HL-60 (cell line): ENCODE measurements around the gene CMIP.

Experiments used
- DNase-seq, 2 experiments: peaks; one replicate each; pipeline ENCODE4 v3.0.0-alpha.2; 2010 to 2020; ENCODE audit warnings: low read depth in 1 of 2, low spot score in 1 of 2
- H3K27ac ChIP-seq: fragments of 250-450 bp; sonication (Bioruptor Pico); replicated peaks from 2 replicates; pipeline ENCODE4 v1.5.1; 2020; ENCODE audit warnings: mild to moderate bottlenecking, moderate library complexity
- H3K27me3 ChIP-seq: fragments of 250-450 bp; sonication (Bioruptor Pico); 2 replicates; pipeline ENCODE4 v1.5.1; 2021; ENCODE audit warnings: mild to moderate bottlenecking, moderate library complexity; ENCODE audit not compliant: insufficient read depth, poor library complexity, severe bottlenecking
- H3K4me3 ChIP-seq: replicated peaks from 2 replicates; pipeline ENCODE4 v1.5.1; 2011; ENCODE audit warnings: mild to moderate bottlenecking, control low read depth, low read length; ENCODE audit not compliant: insufficient read depth
- GABPA ChIP-seq: IDR thresholded peaks from 2 replicates; pipeline ENCODE4 v1.6.1; 2012; ENCODE audit warnings: low read depth
- POLR2AphosphoS5 ChIP-seq: IDR thresholded peaks from 2 replicates; pipeline ENCODE4 v1.6.1; 2012; ENCODE audit warnings: low read depth
- SPI1 ChIP-seq: IDR thresholded peaks from 2 replicates; pipeline ENCODE4 v1.6.1; 2012; ENCODE audit warnings: low read depth, mild to moderate bottlenecking, borderline replicate concordance
- TF ChIP-seq, protein P1 (sequence below): IDR thresholded peaks from one replicate; pipeline ENCODE4 v1.5.1; 2011; ENCODE audit warnings: low read length, control low read depth, inconsistent platforms; ENCODE audit not compliant: insufficient read depth
- TF ChIP-seq, protein P2 (sequence below): IDR thresholded peaks from 2 replicates; pipeline ENCODE4 v1.6.1; 2012; ENCODE audit warnings: low read depth; ENCODE audit not compliant: insufficient replicate concordance

Gene CMIP

DNA sequence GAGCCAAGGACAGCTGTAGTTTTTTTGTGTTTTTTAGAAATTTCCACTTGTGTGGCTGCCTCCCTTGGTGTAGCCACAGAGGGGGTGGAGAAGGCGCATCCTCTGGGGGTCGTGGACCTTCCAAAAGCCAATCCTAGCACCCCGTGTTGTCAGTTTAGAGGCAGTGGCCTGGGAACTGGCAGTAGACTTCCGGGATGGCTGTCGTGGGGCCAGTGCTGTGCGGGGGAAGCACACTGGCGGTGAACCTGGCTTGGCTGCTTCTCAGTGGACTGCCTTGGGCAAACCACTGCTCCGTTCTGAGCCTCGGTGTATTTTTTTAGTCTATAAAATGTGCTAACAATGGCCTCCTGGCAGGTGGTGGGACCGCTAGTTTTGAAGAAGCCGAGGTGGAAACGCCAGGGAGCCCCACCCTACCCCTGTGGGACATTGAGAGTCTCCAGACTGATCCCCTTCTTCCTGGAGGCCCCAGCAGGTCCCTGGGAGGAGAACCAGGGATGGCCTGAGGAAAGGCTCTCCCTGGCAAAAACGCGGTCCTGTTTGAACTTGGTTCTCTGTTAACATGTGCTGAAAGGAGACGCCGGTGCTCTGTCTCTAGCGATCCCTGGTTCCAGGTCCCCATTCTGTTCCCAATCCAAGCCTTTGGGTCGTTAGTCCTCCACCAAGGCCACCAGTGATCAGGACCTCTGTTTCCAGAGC lies 125.7 kb downstream of the CMIP start:
- no peak overlapping the region for H3K27ac ChIP-seq
- H3K27me3 ChIP-seq, result no peaks in the 10 kb centered on the region
- TF ChIP-seq POLR2AphosphoS5, result no peak
- no peak for DNase-seq
- no peak overlapping the region for H3K4me3 ChIP-seq

DNA sequence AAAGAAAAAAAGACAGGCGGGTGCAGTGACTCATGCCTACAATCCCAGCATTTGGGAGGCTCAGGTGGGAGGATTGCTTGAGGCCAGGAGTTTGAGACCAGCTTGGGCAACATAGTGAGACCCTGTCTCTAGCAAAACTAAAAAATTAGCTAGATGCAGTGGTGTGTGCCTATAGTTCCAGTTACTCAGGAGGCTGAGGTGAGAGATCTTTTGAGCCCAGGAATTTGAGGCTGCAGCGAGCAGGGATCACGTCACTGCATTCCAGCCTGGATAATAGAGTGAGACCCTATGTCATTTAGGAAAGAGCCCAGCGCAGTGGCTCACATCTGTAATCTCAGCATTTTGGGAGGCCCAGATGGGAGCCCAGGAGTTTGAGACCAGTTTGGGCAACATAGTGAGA lies 126.6 kb downstream of the CMIP start:
- H3K4me3 ChIP-seq, result no peak overlapping the region
- H3K27me3 ChIP-seq, result no peaks in the 10 kb centered on the region
- H3K27ac ChIP-seq, result no peak overlapping the region
- no peak for DNase-seq
- TF ChIP-seq, protein P1, sequence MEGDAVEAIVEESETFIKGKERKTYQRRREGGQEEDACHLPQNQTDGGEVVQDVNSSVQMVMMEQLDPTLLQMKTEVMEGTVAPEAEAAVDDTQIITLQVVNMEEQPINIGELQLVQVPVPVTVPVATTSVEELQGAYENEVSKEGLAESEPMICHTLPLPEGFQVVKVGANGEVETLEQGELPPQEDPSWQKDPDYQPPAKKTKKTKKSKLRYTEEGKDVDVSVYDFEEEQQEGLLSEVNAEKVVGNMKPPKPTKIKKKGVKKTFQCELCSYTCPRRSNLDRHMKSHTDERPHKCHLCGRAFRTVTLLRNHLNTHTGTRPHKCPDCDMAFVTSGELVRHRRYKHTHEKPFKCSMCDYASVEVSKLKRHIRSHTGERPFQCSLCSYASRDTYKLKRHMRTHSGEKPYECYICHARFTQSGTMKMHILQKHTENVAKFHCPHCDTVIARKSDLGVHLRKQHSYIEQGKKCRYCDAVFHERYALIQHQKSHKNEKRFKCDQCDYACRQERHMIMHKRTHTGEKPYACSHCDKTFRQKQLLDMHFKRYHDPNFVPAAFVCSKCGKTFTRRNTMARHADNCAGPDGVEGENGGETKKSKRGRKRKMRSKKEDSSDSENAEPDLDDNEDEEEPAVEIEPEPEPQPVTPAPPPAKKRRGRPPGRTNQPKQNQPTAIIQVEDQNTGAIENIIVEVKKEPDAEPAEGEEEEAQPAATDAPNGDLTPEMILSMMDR, result no peak
- TF ChIP-seq GABPA, result no peak
- TF ChIP-seq, protein P2, sequence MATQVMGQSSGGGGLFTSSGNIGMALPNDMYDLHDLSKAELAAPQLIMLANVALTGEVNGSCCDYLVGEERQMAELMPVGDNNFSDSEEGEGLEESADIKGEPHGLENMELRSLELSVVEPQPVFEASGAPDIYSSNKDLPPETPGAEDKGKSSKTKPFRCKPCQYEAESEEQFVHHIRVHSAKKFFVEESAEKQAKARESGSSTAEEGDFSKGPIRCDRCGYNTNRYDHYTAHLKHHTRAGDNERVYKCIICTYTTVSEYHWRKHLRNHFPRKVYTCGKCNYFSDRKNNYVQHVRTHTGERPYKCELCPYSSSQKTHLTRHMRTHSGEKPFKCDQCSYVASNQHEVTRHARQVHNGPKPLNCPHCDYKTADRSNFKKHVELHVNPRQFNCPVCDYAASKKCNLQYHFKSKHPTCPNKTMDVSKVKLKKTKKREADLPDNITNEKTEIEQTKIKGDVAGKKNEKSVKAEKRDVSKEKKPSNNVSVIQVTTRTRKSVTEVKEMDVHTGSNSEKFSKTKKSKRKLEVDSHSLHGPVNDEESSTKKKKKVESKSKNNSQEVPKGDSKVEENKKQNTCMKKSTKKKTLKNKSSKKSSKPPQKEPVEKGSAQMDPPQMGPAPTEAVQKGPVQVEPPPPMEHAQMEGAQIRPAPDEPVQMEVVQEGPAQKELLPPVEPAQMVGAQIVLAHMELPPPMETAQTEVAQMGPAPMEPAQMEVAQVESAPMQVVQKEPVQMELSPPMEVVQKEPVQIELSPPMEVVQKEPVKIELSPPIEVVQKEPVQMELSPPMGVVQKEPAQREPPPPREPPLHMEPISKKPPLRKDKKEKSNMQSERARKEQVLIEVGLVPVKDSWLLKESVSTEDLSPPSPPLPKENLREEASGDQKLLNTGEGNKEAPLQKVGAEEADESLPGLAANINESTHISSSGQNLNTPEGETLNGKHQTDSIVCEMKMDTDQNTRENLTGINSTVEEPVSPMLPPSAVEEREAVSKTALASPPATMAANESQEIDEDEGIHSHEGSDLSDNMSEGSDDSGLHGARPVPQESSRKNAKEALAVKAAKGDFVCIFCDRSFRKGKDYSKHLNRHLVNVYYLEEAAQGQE, result no peak
- no peak for TF ChIP-seq POLR2AphosphoS5
- no peak for TF ChIP-seq SPI1

DNA sequence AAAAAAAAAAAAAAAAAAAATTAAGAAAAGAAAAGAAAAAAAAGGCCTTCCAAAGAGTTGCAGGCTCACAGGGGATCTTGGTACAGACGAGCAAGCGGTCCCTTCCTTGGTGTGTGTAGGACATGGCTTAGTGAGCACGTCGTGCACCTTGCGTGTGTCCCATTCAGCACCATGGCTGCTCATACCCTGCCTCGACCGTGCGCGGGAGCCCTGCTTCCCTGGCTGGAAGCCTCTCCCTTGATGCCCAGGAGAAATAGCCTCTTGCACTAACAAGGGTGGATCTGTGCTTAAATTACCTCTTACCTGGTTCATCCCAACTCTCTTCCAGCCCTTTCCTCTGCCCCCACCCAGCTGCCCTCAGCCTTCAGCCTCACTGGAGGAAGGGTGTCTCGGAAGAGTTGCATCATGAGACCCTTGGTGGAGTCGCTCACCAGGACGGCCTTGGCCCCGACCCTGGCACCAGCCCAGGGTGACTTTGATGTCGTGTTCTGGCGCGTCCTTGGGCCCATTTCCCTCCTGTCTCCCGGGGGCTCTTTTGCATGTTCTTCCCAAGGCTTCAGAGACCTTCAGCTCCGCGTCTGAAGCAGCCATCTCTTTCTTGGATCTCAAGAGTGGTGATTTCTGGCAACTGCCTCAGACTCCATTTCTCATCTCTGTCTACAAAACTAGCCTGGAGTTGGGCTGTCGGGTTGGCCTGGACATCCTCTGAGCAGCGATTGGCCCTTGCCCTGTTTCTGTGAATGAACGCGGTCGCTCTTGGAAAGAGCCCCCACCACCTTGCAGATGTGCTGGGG lies 127.2 kb downstream of the CMIP start:
- no peak for TF ChIP-seq POLR2AphosphoS5
- TF ChIP-seq, protein P1, result no peak
- Histone ChIP-seq H3K27me3 (no peaks in the 10 kb centered on the region), H3K27ac (no peak overlapping the region), H3K4me3 (no peak overlapping the region)
- no peak for DNase-seq

DNA sequence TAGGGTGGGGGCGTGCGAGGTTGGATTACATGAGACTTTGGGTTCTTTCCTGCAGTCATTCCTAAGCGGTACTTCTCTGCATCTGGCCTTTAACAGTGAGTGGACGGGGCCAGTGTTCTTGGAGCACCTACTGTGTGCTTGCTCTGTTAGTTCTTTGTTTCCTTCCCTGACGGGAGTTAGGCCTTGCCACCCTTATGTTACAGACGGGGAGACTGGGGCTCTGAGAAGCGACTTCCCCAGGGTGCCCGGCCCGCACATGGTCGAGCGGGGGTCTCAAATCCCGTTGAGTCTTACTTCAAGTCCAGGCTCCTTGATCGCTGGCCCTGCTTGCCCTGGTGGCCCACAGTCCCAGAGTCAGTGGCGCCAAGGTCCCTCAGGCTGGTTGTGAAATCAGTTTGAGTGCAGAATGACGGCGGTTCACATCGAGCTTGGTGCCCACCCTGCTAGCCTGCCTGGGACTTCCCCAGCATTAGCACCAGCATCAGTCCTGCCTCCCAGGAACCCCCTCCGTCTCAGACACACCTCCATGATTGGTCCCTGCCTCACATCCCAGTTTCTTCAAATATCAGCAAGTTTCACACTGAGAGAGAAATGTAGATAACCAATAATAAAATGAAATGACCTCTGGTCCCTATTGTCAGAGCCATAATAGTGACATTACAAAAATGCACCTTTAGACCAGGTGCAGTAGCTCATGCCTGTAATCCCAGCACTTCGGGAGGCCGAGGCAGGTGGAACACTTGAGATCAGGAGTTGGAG lies 128.0 kb downstream of the CMIP start:
- Histone ChIP-seq H3K4me3 (no peak overlapping the region), H3K27me3 (no peaks in the 10 kb centered on the region), H3K27ac (no peak overlapping the region)
- TF ChIP-seq POLR2AphosphoS5 (no peak), SPI1 (no peak), GABPA (no peak)
- TF ChIP-seq, protein P2, result no peak
- TF ChIP-seq, protein P1, result no peak
- no peak for DNase-seq
